Nephron progenitor cell (in vitro differentiated cells): ENCODE measurements around the gene RALGAPA1.

ENCODE experiments used
- DNase-seq: peaks from one replicate; pipeline ENCODE4 v3.0.0; 2021
- H3K27ac Mint-ChIP-seq: 2 replicates; pipeline ENCODE4 v1.8.0; 2021; ENCODE audit warnings: mild to moderate bottlenecking, moderate library complexity, mixed read lengths
- H3K27me3 Mint-ChIP-seq: 2 replicates; pipeline ENCODE4 v1.8.0; 2021; ENCODE audit warnings: mild to moderate bottlenecking, low read depth, mixed read lengths; ENCODE audit not compliant: poor library complexity
- H3K36me3 Mint-ChIP-seq: 2 replicates; pipeline ENCODE4 v1.8.0; 2021; ENCODE audit warnings: low read depth, mixed read lengths
- H3K4me1 Mint-ChIP-seq: 2 replicates; pipeline ENCODE4 v1.8.0; 2021; ENCODE audit warnings: mixed read lengths
- H3K4me3 Mint-ChIP-seq: 2 replicates; pipeline ENCODE4 v1.8.0; 2021; ENCODE audit warnings: mild to moderate bottlenecking, moderate library complexity, mixed read lengths
- H3K9me3 Mint-ChIP-seq: 2 replicates; pipeline ENCODE4 v1.8.0; 2021; ENCODE audit warnings: mild to moderate bottlenecking, moderate library complexity, mixed read lengths
- TF ChIP-seq, protein P1 (sequence below): fragments of 200-600 bp; sonication (generic); IDR thresholded peaks from 2 replicates; pipeline ENCODE4 v1.5.0; 2021; ENCODE audit warnings: antibody characterized with exemption

Gene RALGAPA1

DNA sequence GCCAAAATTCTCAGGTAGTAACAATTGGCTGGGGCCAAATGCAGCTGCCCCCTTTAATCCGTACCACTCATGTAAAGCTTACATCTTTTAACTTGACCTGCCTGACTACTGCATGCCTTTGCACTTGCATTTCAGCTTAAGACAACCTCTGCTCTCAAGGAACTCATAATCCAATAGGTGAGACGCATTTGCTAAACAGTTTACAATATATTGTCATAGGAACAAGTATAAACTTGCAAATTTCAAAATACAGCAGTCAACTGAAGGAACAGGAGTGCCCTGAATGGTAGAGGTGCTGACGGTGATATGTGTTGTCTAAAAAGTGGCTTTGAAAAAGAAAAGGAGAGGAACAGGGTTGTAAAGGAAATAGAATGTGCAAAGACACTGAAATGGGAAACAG is 13.4 kb upstream of the RALGAPA1 start:
- Mint-ChIP-seq H3K9me3 (peaks cover 3% of the 10 kb centered on the region), H3K27me3 (peaks cover 24% of the 10 kb centered on the region), H3K4me3 (no peak overlapping the region), H3K27ac (no peak overlapping the region), H3K4me1 (peaks cover 12% of the 10 kb centered on the region), H3K36me3 (no peaks in the 10 kb centered on the region)
- no peak for DNase-seq
- TF ChIP-seq, protein P1, sequence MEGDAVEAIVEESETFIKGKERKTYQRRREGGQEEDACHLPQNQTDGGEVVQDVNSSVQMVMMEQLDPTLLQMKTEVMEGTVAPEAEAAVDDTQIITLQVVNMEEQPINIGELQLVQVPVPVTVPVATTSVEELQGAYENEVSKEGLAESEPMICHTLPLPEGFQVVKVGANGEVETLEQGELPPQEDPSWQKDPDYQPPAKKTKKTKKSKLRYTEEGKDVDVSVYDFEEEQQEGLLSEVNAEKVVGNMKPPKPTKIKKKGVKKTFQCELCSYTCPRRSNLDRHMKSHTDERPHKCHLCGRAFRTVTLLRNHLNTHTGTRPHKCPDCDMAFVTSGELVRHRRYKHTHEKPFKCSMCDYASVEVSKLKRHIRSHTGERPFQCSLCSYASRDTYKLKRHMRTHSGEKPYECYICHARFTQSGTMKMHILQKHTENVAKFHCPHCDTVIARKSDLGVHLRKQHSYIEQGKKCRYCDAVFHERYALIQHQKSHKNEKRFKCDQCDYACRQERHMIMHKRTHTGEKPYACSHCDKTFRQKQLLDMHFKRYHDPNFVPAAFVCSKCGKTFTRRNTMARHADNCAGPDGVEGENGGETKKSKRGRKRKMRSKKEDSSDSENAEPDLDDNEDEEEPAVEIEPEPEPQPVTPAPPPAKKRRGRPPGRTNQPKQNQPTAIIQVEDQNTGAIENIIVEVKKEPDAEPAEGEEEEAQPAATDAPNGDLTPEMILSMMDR: no peak

DNA sequence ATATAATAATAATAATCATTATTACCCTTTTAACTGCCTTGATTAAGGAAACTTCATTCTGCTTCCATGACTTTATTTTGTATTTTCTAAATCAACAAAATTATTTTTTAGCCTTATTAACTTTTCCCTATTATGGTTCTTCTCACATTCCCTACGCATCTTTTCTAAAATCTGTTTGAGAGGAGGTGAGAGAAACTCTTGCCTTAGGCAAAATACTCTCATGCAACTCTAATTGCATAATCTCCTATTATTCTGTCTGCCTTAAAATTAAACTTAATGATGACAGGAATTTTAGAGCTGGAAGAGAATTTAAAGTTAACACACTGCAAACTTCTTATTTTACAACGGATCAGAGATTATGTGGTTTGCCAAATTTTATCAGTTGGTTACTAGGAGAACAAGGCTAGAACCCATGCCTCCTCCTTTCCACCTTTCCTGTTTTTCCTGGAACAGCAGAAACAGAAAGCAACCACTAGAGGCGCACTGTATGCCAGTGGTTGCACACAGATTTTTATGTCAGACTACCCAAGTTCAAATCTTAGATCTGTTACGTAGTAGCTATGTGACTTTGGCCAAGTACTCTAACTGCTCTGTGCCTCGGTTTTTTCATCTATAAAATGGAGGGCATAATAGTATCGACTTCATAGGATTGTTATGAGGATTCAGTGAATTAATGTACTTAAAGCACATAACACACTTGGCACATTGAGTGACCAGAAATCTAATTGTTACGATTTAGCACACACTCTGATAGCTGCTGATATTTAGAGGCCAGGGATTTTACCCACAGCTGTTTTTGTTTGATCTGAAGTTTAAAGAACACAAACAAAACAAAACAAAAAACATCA is 12.7 kb upstream of the RALGAPA1 start:
- H3K9me3 Mint-ChIP-seq: peaks cover 3% of the 10 kb centered on the region
- H3K27me3 Mint-ChIP-seq: peaks cover 27% of the 10 kb centered on the region
- DNase-seq: no peak
- TF ChIP-seq, protein P1: no peak
- no peak overlapping the region for H3K27ac Mint-ChIP-seq
- no peaks in the 10 kb centered on the region for H3K36me3 Mint-ChIP-seq
- no peak overlapping the region for H3K4me3 Mint-ChIP-seq
- H3K4me1 Mint-ChIP-seq: peaks cover 4% of the 10 kb centered on the region

DNA sequence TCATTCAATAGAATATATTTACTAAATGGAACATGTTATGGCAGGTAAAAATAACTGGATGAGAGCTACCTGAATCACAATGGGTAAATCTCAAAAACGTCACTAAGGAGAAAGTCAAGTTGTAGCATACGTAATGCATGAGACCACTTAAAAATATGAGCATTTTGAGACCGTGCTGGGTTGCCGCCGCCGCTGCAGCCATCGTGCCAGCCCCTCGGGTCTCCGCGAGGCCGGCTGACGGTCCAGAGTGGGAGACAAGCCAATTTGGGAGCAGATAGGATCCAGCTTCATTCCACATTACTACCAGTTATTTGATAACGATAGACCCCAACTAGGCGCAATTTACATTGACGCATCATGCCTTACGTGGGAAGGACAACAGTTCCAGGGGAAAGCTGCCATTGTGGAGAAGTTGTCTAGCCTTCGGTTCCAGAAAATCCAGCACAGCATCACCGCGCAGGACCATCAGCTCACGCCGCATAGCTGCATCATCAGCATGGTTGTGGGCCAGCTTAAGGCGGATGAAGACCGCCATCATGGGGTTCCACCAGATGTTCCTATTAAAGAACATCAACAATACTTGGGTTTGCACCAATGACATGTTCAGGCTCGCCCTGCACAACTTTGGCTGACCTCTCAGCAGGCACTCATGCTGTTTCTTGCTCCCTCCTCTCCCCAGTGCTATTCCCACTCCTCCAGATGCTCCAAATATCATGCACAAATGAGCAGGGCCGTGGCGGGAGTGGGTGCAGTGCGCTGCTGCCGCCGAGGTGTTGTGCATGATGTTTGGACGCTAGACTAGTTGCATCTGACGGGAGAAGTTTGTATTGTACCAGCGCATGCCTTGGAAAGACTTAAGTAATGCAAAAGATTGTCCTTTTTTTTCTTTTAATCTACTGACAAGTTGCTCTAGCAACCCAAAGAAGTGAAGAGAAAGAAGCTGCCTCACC is 10.8 kb upstream of the RALGAPA1 start:
- TF ChIP-seq, protein P1: no peak
- Mint-ChIP-seq H3K4me1 (no peaks in the 10 kb centered on the region), H3K9me3 (no peaks in the 10 kb centered on the region)

DNA sequence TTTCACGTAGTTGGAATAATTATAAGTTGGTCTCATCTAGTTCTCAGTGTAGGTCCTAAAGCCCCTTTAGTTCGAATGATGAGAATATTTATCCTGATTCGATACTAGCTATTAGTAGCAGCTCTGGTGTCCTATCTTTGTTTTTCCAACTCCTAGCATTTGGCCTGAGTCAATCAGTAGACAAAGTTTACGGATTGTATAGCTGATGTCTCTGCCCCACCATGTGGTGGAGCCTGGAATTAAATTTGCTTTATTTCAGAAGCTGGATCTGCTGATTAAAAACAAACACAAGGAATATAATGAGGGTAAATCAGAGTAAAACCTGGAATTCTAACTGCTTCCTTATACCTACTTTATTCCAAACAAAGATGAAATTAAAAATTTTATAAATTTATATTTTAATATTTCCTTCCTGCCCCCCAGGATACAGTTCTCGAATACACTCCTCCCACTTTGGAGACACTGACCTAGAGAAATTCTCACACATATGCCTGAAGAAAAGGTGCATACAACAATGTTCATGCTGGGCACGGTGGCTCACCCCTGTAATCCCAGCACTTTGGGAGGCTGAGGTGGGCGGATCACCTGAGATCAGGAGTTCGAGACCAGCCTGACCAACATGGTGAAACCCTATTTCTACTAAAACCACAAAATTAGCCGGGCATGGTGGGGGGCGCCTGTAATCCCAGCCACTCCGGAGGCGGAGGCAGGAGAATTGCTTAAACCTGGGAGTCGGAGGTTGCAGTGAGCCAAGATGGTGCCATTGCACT is 9.4 kb upstream of the RALGAPA1 start:
- DNase-seq: peak; percentile 11

More for the DNA sequence above, 10.8 kb upstream of the RALGAPA1 start:
- DNase-seq: no peak
- H3K36me3 Mint-ChIP-seq: no peaks in the 10 kb centered on the region
- H3K4me3 Mint-ChIP-seq: no peak overlapping the region
- H3K27ac Mint-ChIP-seq: no peak overlapping the region
- peaks cover 27% of the 10 kb centered on the region for H3K27me3 Mint-ChIP-seq

DNA sequence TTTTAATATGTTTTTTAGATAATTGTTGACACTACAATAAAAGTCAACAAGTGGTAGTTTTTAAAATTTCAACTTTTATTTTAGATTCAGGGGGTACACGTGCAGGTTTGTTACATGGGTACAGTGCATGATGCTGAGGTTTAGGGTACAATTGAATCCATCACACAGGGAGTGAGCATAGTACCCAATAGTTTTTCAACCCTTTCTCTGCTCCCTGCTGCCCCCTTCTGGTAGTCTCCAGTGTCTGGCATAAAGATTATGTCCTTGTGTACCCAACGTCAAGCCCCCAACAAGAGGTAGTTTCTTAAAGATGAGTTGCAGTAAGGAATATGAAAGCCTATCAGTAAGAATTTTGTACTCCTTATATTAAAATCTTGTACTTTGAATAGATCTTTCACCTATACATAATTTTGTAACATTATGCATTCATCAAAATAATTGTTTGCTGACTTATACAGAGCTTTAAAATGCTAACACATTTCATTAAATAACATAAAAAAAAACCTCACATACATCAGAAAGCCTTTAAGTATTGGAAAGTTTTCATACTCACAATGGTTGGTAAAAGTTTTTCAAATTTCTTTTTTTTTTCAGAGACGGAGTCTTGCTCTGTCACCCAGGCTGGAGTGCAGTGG is 5.4 kb upstream of the RALGAPA1 start:
- Mint-ChIP-seq H3K9me3 (peaks cover 5% of the 10 kb centered on the region), H3K27me3 (peaks cover 3% of the 10 kb centered on the region), H3K27ac (no peak overlapping the region), H3K36me3 (no peaks in the 10 kb centered on the region), H3K4me3 (no peak overlapping the region), H3K4me1 (no peaks in the 10 kb centered on the region)
- TF ChIP-seq, protein P1: peak; percentile 60
- DNase-seq: peak; percentile 76

More for the DNA sequence above, 9.4 kb upstream of the RALGAPA1 start:
- Mint-ChIP-seq H3K36me3 (no peaks in the 10 kb centered on the region), H3K4me3 (no peak overlapping the region), H3K4me1 (no peaks in the 10 kb centered on the region), H3K9me3 (no peaks in the 10 kb centered on the region), H3K27me3 (peaks cover 27% of the 10 kb centered on the region), H3K27ac (no peak overlapping the region)
- TF ChIP-seq, protein P1: peak; percentile 54
